Measurements from ENCODE around the gene FNDC3A.
A peak's percentile ranks its signal among the peaks of the same experiment; 100 is the strongest.
"Not testable (repeated sequence)": the region's sequence is repeated elsewhere in the genome, so short reads cannot be mapped to it uniquely, and the experiment has no call there.

FNDC3A gene

GRCh38 chr13:49062297-49062896 is 86.7 kb downstream of the FNDC3A start:
- no peaks in the 10 kb centered on the region for H3K27me3 ChIP-seq (ENCODE audit: control insufficient read depth, insufficient read depth, low read length)
- H3K9ac ChIP-seq (ENCODE audit: low read depth, low read length): no peak overlapping the region
- H3K9me3 ChIP-seq (replicated peaks; ENCODE audit: low read length): no peaks in the 10 kb centered on the region
- peaks cover 26% of the 10 kb centered on the region for H3K4me1 ChIP-seq (ENCODE audit: control insufficient read depth, insufficient read depth, low read length)
- H3K36me3 ChIP-seq (ENCODE audit: insufficient read depth, low read length): peaks cover 4% of the 10 kb centered on the region
- no peak overlapping the region for H3K4me2 ChIP-seq (ENCODE audit: low read length)
- no peak overlapping the region for H3K4me3 ChIP-seq (ENCODE audit: low read length)

- no peaks in the 10 kb centered on the region for H3K27me3 ChIP-seq (ENCODE audit: control insufficient read depth, insufficient read depth, low read length)
- no peaks in the 10 kb centered on the region for H3K9me3 ChIP-seq (replicated peaks; ENCODE audit: low read length)
- no peak overlapping the region for H3K9ac ChIP-seq (ENCODE audit: low read depth, low read length)
- H3K36me3 ChIP-seq (ENCODE audit: insufficient read depth, low read length): peaks cover 4% of the 10 kb centered on the region
- peaks cover 26% of the 10 kb centered on the region for H3K4me1 ChIP-seq (ENCODE audit: control insufficient read depth, insufficient read depth, low read length)
- no peak overlapping the region for H3K4me3 ChIP-seq (ENCODE audit: low read length)
- no peak overlapping the region for H3K4me2 ChIP-seq (ENCODE audit: low read length)
These were observed 87.3 kb downstream of the FNDC3A start for GRCh38 chr13:49063011-49063410.

- Histone ChIP-seq H3K27me3 (ENCODE audit: control insufficient read depth, insufficient read depth, low read length) (no peaks in the 10 kb centered on the region), H3K9me3 (replicated peaks; ENCODE audit: low read length) (no peaks in the 10 kb centered on the region), H3K9ac (ENCODE audit: low read depth, low read length) (no peak overlapping the region), H3K36me3 (ENCODE audit: insufficient read depth, low read length) (peaks cover 4% of the 10 kb centered on the region), H3K4me1 (ENCODE audit: control insufficient read depth, insufficient read depth, low read length) (peaks cover 26% of the 10 kb centered on the region), H3K4me2 (ENCODE audit: low read length) (no peak overlapping the region), H3K4me3 (ENCODE audit: low read length) (no peak overlapping the region)
These were observed 87.8 kb downstream of the FNDC3A start for GRCh38 chr13:49063497-49063896.

- Histone ChIP-seq H3K4me1 (ENCODE audit: control insufficient read depth, insufficient read depth, low read length) (peaks cover 26% of the 10 kb centered on the region), H3K4me3 (ENCODE audit: low read length) (no peak overlapping the region), H3K4me2 (ENCODE audit: low read length) (no peak overlapping the region), H3K9ac (ENCODE audit: low read depth, low read length) (no peak overlapping the region), H3K9me3 (replicated peaks; ENCODE audit: low read length) (no peaks in the 10 kb centered on the region), H3K36me3 (ENCODE audit: insufficient read depth, low read length) (no peaks in the 10 kb centered on the region), H3K27me3 (ENCODE audit: control insufficient read depth, insufficient read depth, low read length) (no peaks in the 10 kb centered on the region)
These were observed 88.8 kb downstream of the FNDC3A start for GRCh38 chr13:49064476-49064875.

- H3K4me3 ChIP-seq (ENCODE audit: low read length): no peak overlapping the region
- no peak overlapping the region for H3K9ac ChIP-seq (ENCODE audit: low read depth, low read length)
- H3K9me3 ChIP-seq (replicated peaks; ENCODE audit: low read length): no peaks in the 10 kb centered on the region
- H3K4me1 ChIP-seq (ENCODE audit: control insufficient read depth, insufficient read depth, low read length): peaks cover 20% of the 10 kb centered on the region
- no peaks in the 10 kb centered on the region for H3K27me3 ChIP-seq (ENCODE audit: control insufficient read depth, insufficient read depth, low read length)
- no peaks in the 10 kb centered on the region for H3K36me3 ChIP-seq (ENCODE audit: insufficient read depth, low read length)
- no peak overlapping the region for H3K4me2 ChIP-seq (ENCODE audit: low read length)
These were observed 91.1 kb downstream of the FNDC3A start for GRCh38 chr13:49066856-49067255.

GRCh38 chr13:49068498-49068897 is 92.8 kb downstream of the FNDC3A start:
- not testable (repeated sequence) for H3K9me3 ChIP-seq (replicated peaks; ENCODE audit: low read length); H3K27me3 ChIP-seq (ENCODE audit: control insufficient read depth, insufficient read depth, low read length); H3K36me3 ChIP-seq (ENCODE audit: insufficient read depth, low read length); H3K4me2 ChIP-seq (ENCODE audit: low read length); H3K4me1 ChIP-seq (ENCODE audit: control insufficient read depth, insufficient read depth, low read length); H3K4me3 ChIP-seq (ENCODE audit: low read length); H3K9ac ChIP-seq (ENCODE audit: low read depth, low read length)

- H3K9me3 ChIP-seq (replicated peaks; ENCODE audit: low read length); H3K36me3 ChIP-seq (ENCODE audit: insufficient read depth, low read length); H3K27me3 ChIP-seq (ENCODE audit: control insufficient read depth, insufficient read depth, low read length); H3K9ac ChIP-seq (ENCODE audit: low read depth, low read length); H3K4me1 ChIP-seq (ENCODE audit: control insufficient read depth, insufficient read depth, low read length); H3K4me3 ChIP-seq (ENCODE audit: low read length); H3K4me2 ChIP-seq (ENCODE audit: low read length): not testable (repeated sequence)
These were observed 94.3 kb downstream of the FNDC3A start for GRCh38 chr13:49070021-49070420.

GRCh38 chr13:49071341-49071937 is 95.7 kb downstream of the FNDC3A start:
- H3K4me2 ChIP-seq (ENCODE audit: low read length): peak overlapping the region; percentile 13
- peaks cover 3% of the 10 kb centered on the region for H3K4me1 ChIP-seq (ENCODE audit: control insufficient read depth, insufficient read depth, low read length)
- H3K36me3 ChIP-seq (ENCODE audit: insufficient read depth, low read length): peaks cover under 1% of the 10 kb centered on the region
- no peaks in the 10 kb centered on the region for H3K27me3 ChIP-seq (ENCODE audit: control insufficient read depth, insufficient read depth, low read length)
- no peak overlapping the region for H3K4me3 ChIP-seq (ENCODE audit: low read length)
- no peaks in the 10 kb centered on the region for H3K9me3 ChIP-seq (replicated peaks; ENCODE audit: low read length)
- H3K9ac ChIP-seq (ENCODE audit: low read depth, low read length): no peak overlapping the region

- peaks cover 25% of the 10 kb centered on the region for H3K4me1 ChIP-seq (ENCODE audit: control insufficient read depth, insufficient read depth, low read length)
- H3K4me3 ChIP-seq (ENCODE audit: low read length): no peak overlapping the region
- H3K4me2 ChIP-seq (ENCODE audit: low read length): no peak overlapping the region
- no peaks in the 10 kb centered on the region for H3K36me3 ChIP-seq (ENCODE audit: insufficient read depth, low read length)
- no peaks in the 10 kb centered on the region for H3K9me3 ChIP-seq (replicated peaks; ENCODE audit: low read length)
- H3K27me3 ChIP-seq (ENCODE audit: control insufficient read depth, insufficient read depth, low read length): no peaks in the 10 kb centered on the region
- no peak overlapping the region for H3K9ac ChIP-seq (ENCODE audit: low read depth, low read length)
These were observed 107.2 kb downstream of the FNDC3A start for GRCh38 chr13:49082653-49083536.

GRCh38 chr13:49084961-49085360 is 109.2 kb downstream of the FNDC3A start:
- H3K4me1 ChIP-seq (ENCODE audit: control insufficient read depth, insufficient read depth, low read length): peaks cover 29% of the 10 kb centered on the region
- no peak overlapping the region for H3K9ac ChIP-seq (ENCODE audit: low read depth, low read length)
- H3K9me3 ChIP-seq (replicated peaks; ENCODE audit: low read length): no peaks in the 10 kb centered on the region
- no peak overlapping the region for H3K4me2 ChIP-seq (ENCODE audit: low read length)
- H3K27me3 ChIP-seq (ENCODE audit: control insufficient read depth, insufficient read depth, low read length): no peaks in the 10 kb centered on the region
- H3K4me3 ChIP-seq (ENCODE audit: low read length): no peak overlapping the region
- H3K36me3 ChIP-seq (ENCODE audit: insufficient read depth, low read length): no peaks in the 10 kb centered on the region

- Histone ChIP-seq H3K9ac (ENCODE audit: low read depth, low read length) (peak overlapping the region; percentile 54), H3K4me3 (ENCODE audit: low read length) (no peak overlapping the region), H3K27me3 (ENCODE audit: control insufficient read depth, insufficient read depth, low read length) (no peaks in the 10 kb centered on the region), H3K4me2 (ENCODE audit: low read length) (peak overlapping the region; percentile 63), H3K9me3 (replicated peaks; ENCODE audit: low read length) (no peaks in the 10 kb centered on the region), H3K4me1 (ENCODE audit: control insufficient read depth, insufficient read depth, low read length) (peaks cover 29% of the 10 kb centered on the region), H3K36me3 (ENCODE audit: insufficient read depth, low read length) (no peaks in the 10 kb centered on the region)
These were observed 111.0 kb downstream of the FNDC3A start for GRCh38 chr13:49086722-49087121.

All from skeletal muscle satellite cell (primary cell).